Measurements from ENCODE around the gene SPPL2C. TPM values are rescaled to one million over a fixed set of nuclear protein-coding genes. Genes with fewer than 3 reads are reported as not detected.
A peak's percentile ranks its signal among the peaks of the same experiment; 100 is the strongest.

The SPPL2C gene
- total and polyA plus RNA-seq, 10 of the 15 experiments (the other 5 are each of a cell fraction or from before 2014, with no cell fraction given) = not detected

- H3K4me2 ChIP-seq (ENCODE audit: control insufficient read depth, insufficient read depth) = no peak overlapping the region
- BruUV-seq (replicated peaks) = no TSS peak
- ChIA-PET SMC1A (ENCODE audit: uncharacterized antibody, unreplicated experiment) (no interaction called here), POLR2A (no interaction called here), RAD21 (ENCODE audit: unreplicated experiment) (interaction anchor here (0.9 kb wide), 1 partner anchor 183 kb away, joined by 3 read pairs; no protein-coding TSS in a partner anchor), CTCF (no interaction called here)
- no peak overlapping the region for H3K27ac ChIP-seq (ENCODE audit: control insufficient read depth, insufficient read depth)
- intact Hi-C loops (cut with micrococcal nuclease; ENCODE audit: unreplicated experiment) = no loop called here
- no peaks in the 10 kb centered on the region for H3K79me2 ChIP-seq (ENCODE audit: control insufficient read depth, insufficient read depth, low read length)
- H3K9ac ChIP-seq (ENCODE audit: control insufficient read depth, insufficient read depth, low read length) = no peak overlapping the region
- no peak overlapping the region for H3K4me3 ChIP-seq
- no peaks in the 10 kb centered on the region; the same call in 1 of the 2 replicates for H4K20me1 ChIP-seq (ENCODE audit: control insufficient read depth, insufficient read depth)
- H3K27me3 ChIP-seq (replicated peaks in 1 of 2; ENCODE audit: control insufficient read depth in 2 of 2, insufficient read depth in 2 of 2, low read length in 1 of 2) = peaks cover 0 to 2% of the 10 kb centered on the region in 2 experiments; a peak in 1 of 4 replicates
- ATAC-seq (peak; percentile 17; the same call in 1 of the 3 replicates), DNase-seq (ENCODE audit: low read depth, low spot score) (no peak), FAIRE-seq (no peak)
- H3K4me1 ChIP-seq (ENCODE audit: control insufficient read depth, insufficient read depth, low read length) = no peaks in the 10 kb centered on the region
- in situ Hi-C loops (cut with MboI) = no loop called here
- H2AFZ ChIP-seq (ENCODE audit: control insufficient read depth, low read depth, low read length) = no peak overlapping the region
- H3K36me3 ChIP-seq (ENCODE audit: control insufficient read depth in 2 of 2, insufficient read depth in 2 of 2, low read length in 1 of 2) = no peaks in the 10 kb centered on the region
- H3K9me3 ChIP-seq (replicated peaks; ENCODE audit: control insufficient read depth, insufficient read depth, low read length) = no peaks in the 10 kb centered on the region
- WGBS (ENCODE audit: insufficient coverage, insufficient replicate concordance, low lambda C conversion rate, missing lambda C conversion rate) = 43% methylated on average over 10 of the region's 10 CpGs
- no peak for TF ChIP-seq BCL11A (IDR thresholded peaks at IDR 0.05; ENCODE audit: low read depth, low read length)
- no peak for TF ChIP-seq REST (IDR thresholded peaks at IDR 0.05; ENCODE audit: low read depth, low read length)
- no peak for TF ChIP-seq ZBTB33 (IDR thresholded peaks at IDR 0.05)
- TF ChIP-seq ZNF24 (IDR thresholded peaks at IDR 0.05) = no peak
- no peak for TF ChIP-seq NFXL1 (IDR thresholded peaks at IDR 0.05; ENCODE audit: borderline replicate concordance)
- no peak for TF ChIP-seq ETV6 (conservative IDR thresholded peaks at IDR 0.05 in 1 of 2, IDR thresholded peaks at IDR 0.05 in 1 of 2; ENCODE audit: borderline replicate concordance in 1 of 2, low read depth in 1 of 2)
- TF ChIP-seq MEF2A (IDR thresholded peaks at IDR 0.05; ENCODE audit: insufficient read depth, low read depth, low read length) = no peak
- TF ChIP-seq ESRRA (IDR thresholded peaks at IDR 0.05; ENCODE audit: low read length) = no peak
- TF ChIP-seq SMAD5 (IDR thresholded peaks at IDR 0.05; ENCODE audit: low read depth) = no peak
- TF ChIP-seq NKRF (conservative IDR thresholded peaks at IDR 0.05) = no peak
- no peak for TF ChIP-seq ZNF384 (IDR thresholded peaks at IDR 0.05; ENCODE audit: borderline replicate concordance, low read depth, low read length)
- TF ChIP-seq IRF3 (IDR thresholded peaks at IDR 0.05) = no peak
- no peak for TF ChIP-seq EED (IDR thresholded peaks at IDR 0.05; ENCODE audit: low read depth)
- no peak for TF ChIP-seq TAF1 (IDR thresholded peaks at IDR 0.05; ENCODE audit: borderline replicate concordance, low read depth, low read length)
Observed at GRCh38 chr17:45823598-45823997, 21.1 kb upstream of the SPPL2C start.
